Heart right ventricle (tissue), 16 donors: ENCODE data around the gene SND1. TPM values are rescaled to one million over a fixed set of nuclear protein-coding genes. Genes with fewer than 3 reads are reported as not detected.

Experiments used
- ATAC-seq, 8 donors: fragments of 200-7000 bp; cut with Tn5 transposase; one replicate each; pipeline ENCODE4 v1.9.1; 2020; ENCODE audit warnings: mild to moderate bottlenecking in 8 of 8, moderate library complexity in 8 of 8, moderate number of reproducible peaks in 1 of 8
- DNase-seq, 2 donors: peaks; one replicate each; pipeline ENCODE4 v3.0.0-alpha.2; 2020
- H3K27ac ChIP-seq, 10 donors: fragments of 200-600 bp; sonication (generic) in 2 of 10; one replicate each; pipeline versions ENCODE4 v1.5.0 to v1.8.0; 2020 to 2022; ENCODE audit warnings: mild to moderate bottlenecking in 3 of 10
- H3K27me3 ChIP-seq, 7 donors: fragments of 200-600 bp; one replicate each; pipeline ENCODE4 v1.8.0; 2021 to 2022; ENCODE audit warnings: mild to moderate bottlenecking in 2 of 7
- H3K36me3 ChIP-seq, 9 donors: fragments of 200-600 bp; sonication (generic) in 1 of 9; one replicate each; pipeline versions ENCODE4 v1.5.0 to v1.8.0; 2020 to 2022; ENCODE audit warnings: mild to moderate bottlenecking in 2 of 9
- H3K4me1 ChIP-seq, 9 donors: fragments of 200-600 bp; sonication (generic) in 1 of 9; one replicate each; pipeline versions ENCODE4 v1.5.0 to v1.8.0; 2020 to 2022; ENCODE audit warnings: mild to moderate bottlenecking in 4 of 9
- H3K4me3 ChIP-seq, 10 donors: fragments of 200-600 bp; sonication (generic) in 2 of 10; one replicate each; pipeline versions ENCODE4 v1.5.0 to v1.8.0; 2020 to 2022; ENCODE audit warnings: mild to moderate bottlenecking in 7 of 10, moderate library complexity in 2 of 10
- H3K9me3 ChIP-seq, 11 donors: fragments of 200-600 bp in 10 of 11; sonication (generic) in 2 of 11; one replicate each; pipeline versions ENCODE4 v1.5.0 to v1.8.0; 2013 to 2022; ENCODE audit warnings: mild to moderate bottlenecking in 2 of 11, control low read depth in 1 of 11, moderate library complexity in 1 of 11
- WGBS, 2 donors: extraction: QIAGEN DNeasy Blood & Tissue Kit; methylation state at CpG; one replicate each; pipeline ENCODE4 v1.1.7; 2013; ENCODE audit warnings: inconsistent platforms in 1 of 2; 5-methylcytosine and 5-hydroxymethylcytosine counted together
- intact Hi-C, 10 donors: fragments of 100-400 bp; cut with DNase I; formaldehyde crosslinking; loops; one replicate each; pipeline versions ENCODE4 v1.11.1 to v1.14.2; 2022
- polyA plus RNA-seq, 2 donors: library from polyadenylated mRNA; stranded (reverse); fragments of 200-250 nt; gene quantifications; one replicate each; pipeline ENCODE4 v1.2.3, GENCODE V29; 2013
- total RNA-seq, 10 donors: library from RNA; stranded (reverse); fragmentation: NEBNext Ultra II Directional in 3 of 10; extraction: Animal tissue kit (Norgen Biotek cat#: 25700) in 3 of 10; gene quantifications; one replicate each; pipeline versions ENCODE4 v1.2.1 to v1.2.4, GENCODE V29; 2021 to 2023
- TF ChIP-seq, protein P1 (sequence below), 9 donors: fragments of 200-600 bp; sonication (generic) in 2 of 9; IDR thresholded peaks; one replicate each; pipeline versions ENCODE4 v1.5.0 to v1.8.0; 2021 to 2022; ENCODE audit warnings: antibody characterized with exemption in 9 of 9, mild to moderate bottlenecking in 5 of 9, moderate library complexity in 1 of 9
- donor health status: Arrhythmogenic right ventricular cardiomyopathy.
- donor health status: ischemic (EF 13 %, LVEDD 7.1; RV severe dilation, severe dysfunction).
- donor health status: healthy with polysubstance abuse.
- donor health status: DM: no; HTN: yes; CAD: no.
- donor health status: DM: no; HTN: no; CAD: no.
- donor health status: ischemic (EF 25% LVEDD 6.9; RV normal size, moderate dysfunction).
- donor health status: ischemic (EF 25% LVEDD 5.7; RV mildly dilated, moderate dysfunction).
- donor health status: healthy.
- donor health status: DM: yes; HTN: yes; CAD: no.
- donor health status: Ischemic cardiomyopathy.
- donor health status: ischemic (EF 35%, LVEDD 5.7; RV mildly dilated, moderate dysfunction).
- donor health status: nonischemic (EF 11% LVEDD 7.7; RV severe dilation, severe dysfunction).
- donor health status: DM: yes; HTN: yes; CAD: no.
- donor health status: PGD.
- donor health status: ischemic (EF 29% LVEDD 5.4; RV normal size, mild dysfunction).
- donor health status: nonischemic (EF 23%, LVEDD 6.1; RV moderate dilation, normal function).

The SND1 gene
- total and polyA plus RNA-seq, 12 donors: 39.9 to 107 (median 80.8) TPM

DNA sequence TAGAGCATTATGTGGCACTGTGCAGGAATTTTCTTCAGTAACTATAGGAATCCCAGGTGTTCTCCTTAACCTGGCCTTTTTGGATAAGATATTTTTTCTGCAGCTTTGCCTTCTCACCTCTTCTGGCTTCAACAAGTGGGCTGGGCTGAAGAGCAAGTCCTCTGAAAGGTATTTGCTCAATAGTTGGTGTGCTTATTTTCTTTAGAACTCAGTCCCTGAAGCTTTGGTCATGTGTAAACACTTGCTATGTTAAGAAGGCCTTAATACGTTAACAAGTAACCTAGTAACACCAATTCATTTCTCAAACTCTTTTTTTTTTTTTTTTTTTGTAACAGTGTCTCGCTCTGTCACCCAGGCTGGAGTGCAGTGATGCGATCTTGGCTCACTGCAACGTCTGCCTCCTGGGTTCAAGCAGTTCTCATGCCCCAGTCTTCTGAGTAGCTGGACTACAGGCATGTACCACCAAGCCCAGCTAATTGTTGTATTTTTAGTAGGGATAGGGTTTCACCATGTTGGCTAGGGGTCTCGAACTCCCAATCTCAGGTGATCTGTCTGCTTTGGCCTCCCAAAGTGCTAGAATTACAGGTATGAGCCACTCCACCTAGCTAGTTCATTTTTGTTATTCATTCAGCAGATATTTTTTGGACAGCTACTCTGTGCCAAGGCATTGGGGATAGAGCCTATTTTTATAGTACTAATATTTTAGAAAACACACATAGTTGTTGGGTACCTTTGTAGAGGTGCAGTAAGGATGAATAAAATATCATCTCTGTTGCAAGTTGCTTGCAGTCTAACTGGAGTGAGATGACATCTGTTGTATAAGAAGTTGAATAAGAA is 164.6 kb downstream of the SND1 start:
- ATAC-seq (no peak), DNase-seq (no peak)
- no peaks in the 10 kb centered on the region for H3K9me3 ChIP-seq
- H3K27ac ChIP-seq: no peak overlapping the region
- intact Hi-C loops: loop anchor here in 1 of 10 donors (5.0 kb wide), 1 partner anchor 56 kb away; no protein-coding TSS in a partner anchor
- 94 to 96% methylated on average over 5 of the region's 5 CpGs for WGBS, 2 donors
- TF ChIP-seq, protein P1, sequence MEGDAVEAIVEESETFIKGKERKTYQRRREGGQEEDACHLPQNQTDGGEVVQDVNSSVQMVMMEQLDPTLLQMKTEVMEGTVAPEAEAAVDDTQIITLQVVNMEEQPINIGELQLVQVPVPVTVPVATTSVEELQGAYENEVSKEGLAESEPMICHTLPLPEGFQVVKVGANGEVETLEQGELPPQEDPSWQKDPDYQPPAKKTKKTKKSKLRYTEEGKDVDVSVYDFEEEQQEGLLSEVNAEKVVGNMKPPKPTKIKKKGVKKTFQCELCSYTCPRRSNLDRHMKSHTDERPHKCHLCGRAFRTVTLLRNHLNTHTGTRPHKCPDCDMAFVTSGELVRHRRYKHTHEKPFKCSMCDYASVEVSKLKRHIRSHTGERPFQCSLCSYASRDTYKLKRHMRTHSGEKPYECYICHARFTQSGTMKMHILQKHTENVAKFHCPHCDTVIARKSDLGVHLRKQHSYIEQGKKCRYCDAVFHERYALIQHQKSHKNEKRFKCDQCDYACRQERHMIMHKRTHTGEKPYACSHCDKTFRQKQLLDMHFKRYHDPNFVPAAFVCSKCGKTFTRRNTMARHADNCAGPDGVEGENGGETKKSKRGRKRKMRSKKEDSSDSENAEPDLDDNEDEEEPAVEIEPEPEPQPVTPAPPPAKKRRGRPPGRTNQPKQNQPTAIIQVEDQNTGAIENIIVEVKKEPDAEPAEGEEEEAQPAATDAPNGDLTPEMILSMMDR (IDR thresholded peaks at IDR 0.05): no peak
- H3K4me3 ChIP-seq: no peak overlapping the region
- H3K36me3 ChIP-seq: no peaks in the 10 kb centered on the region
- no peaks in the 10 kb centered on the region for H3K27me3 ChIP-seq
- H3K4me1 ChIP-seq: peaks cover 0 to 29% (median 6%) of the 10 kb centered on the region in 9 donors

DNA sequence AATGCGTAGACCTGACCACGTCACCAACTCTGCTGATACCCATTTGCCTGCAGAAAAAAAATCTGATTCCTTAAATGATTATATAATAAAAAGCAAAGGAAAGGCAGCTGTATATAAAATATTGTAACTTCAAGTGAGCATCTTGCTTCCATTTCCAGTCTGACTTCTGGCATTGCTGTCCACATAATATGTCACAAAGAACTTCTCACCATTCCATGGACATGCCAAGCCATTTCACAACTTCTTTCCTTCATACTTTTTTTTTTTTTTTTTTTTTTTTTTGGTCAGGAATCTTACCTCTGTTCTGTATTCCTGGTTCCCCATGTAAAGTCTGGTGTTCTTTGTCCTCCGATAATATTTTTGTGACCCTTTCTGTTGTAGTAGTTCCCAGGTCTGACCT is 165.5 kb downstream of the SND1 start:
- WGBS, 2 donors: 95 to 98% methylated on average over 3 of the region's 3 CpGs
- ATAC-seq: no peak

GRCh38 chr7:127818306-127818705 is 166.3 kb downstream of the SND1 start:
- H3K9me3 ChIP-seq: no peaks in the 10 kb centered on the region
- no peak overlapping the region for H3K27ac ChIP-seq
- DNase-seq: no peak
- peaks cover 0 to 34% (median under 1%) of the 10 kb centered on the region in 9 donors for H3K4me1 ChIP-seq
- TF ChIP-seq, protein P1 (IDR thresholded peaks at IDR 0.05): no peak
- ATAC-seq: no peak
- H3K4me3 ChIP-seq: no peak overlapping the region
- WGBS, 2 donors: 98 to 100% methylated on average over 2 of the region's 2 CpGs
- no peaks in the 10 kb centered on the region for H3K36me3 ChIP-seq
- intact Hi-C loops: loop anchor here in 1 of 10 donors (5.0 kb wide), 1 partner anchor 54 kb away; no protein-coding TSS in a partner anchor
- no peaks in the 10 kb centered on the region for H3K27me3 ChIP-seq

More for the DNA sequence above, 165.5 kb downstream of the SND1 start:
- TF ChIP-seq, protein P1 (IDR thresholded peaks at IDR 0.05): no peak
- Histone ChIP-seq H3K4me3 (no peak overlapping the region), H3K4me1 (peaks cover 0 to 29% (median 4%) of the 10 kb centered on the region in 9 donors), H3K27ac (no peak overlapping the region), H3K9me3 (no peaks in the 10 kb centered on the region), H3K36me3 (no peaks in the 10 kb centered on the region), H3K27me3 (no peaks in the 10 kb centered on the region)
- DNase-seq: no peak
- intact Hi-C loops: loop anchor here in 1 of 10 donors (5.0 kb wide), 1 partner anchor 55 kb away; no protein-coding TSS in a partner anchor

- Histone ChIP-seq H3K4me3 (no peak overlapping the region), H3K27me3 (no peaks in the 10 kb centered on the region), H3K4me1 (peaks cover 0 to 22% (median 0%) of the 10 kb centered on the region in 9 donors), H3K27ac (peak overlapping the region in 1 of 10 donors; percentile 6), H3K9me3 (no peaks in the 10 kb centered on the region), H3K36me3 (no peaks in the 10 kb centered on the region)
- intact Hi-C loops: loop anchor here in 1 of 10 donors (5.0 kb wide), 1 partner anchor 52 kb away; no protein-coding TSS in a partner anchor
- 79 to 84% methylated on average over 4 of the region's 4 CpGs for WGBS, 2 donors
- ATAC-seq: no peak
- TF ChIP-seq, protein P1 (IDR thresholded peaks at IDR 0.05): no peak
- DNase-seq: no peak
These were observed 168.2 kb downstream of the SND1 start for GRCh38 chr7:127819975-127820731.
